Colonic mucosa (tissue), 4 donors: ENCODE results near the gene ATP2B3. TPM values are rescaled to one million over a fixed set of nuclear protein-coding genes. Genes with fewer than 3 reads are reported as not detected.

Experiments used
- DNase-seq: peaks from one replicate; pipeline ENCODE4 v3.0.0-alpha.2; 2020
- H3K27ac ChIP-seq: fragments of 200-600 bp; one replicate; pipeline ENCODE4 v1.8.0; 2021
- H3K27me3 ChIP-seq: fragments of 200-600 bp; one replicate; pipeline ENCODE4 v1.8.0; 2021
- H3K36me3 ChIP-seq: fragments of 200-600 bp; one replicate; pipeline ENCODE4 v1.8.0; 2021
- H3K4me1 ChIP-seq: fragments of 200-600 bp; one replicate; pipeline ENCODE4 v1.8.0; 2021; ENCODE audit warnings: mild to moderate bottlenecking
- H3K4me3 ChIP-seq: fragments of 200-600 bp; one replicate; pipeline ENCODE4 v1.8.0; 2021
- H3K9ac ChIP-seq, 2 donors: one replicate each; pipeline ENCODE4 v1.7.0; 2013; ENCODE audit warnings: control low read depth in 2 of 2, low read depth in 2 of 2, low read length in 2 of 2
- H3K9me3 ChIP-seq: fragments of 200-600 bp; one replicate; pipeline ENCODE4 v1.8.0; 2021
- CTCF ChIP-seq: fragments of 200-600 bp; IDR thresholded peaks from one replicate; pipeline ENCODE4 v1.8.0; 2022; ENCODE audit warnings: antibody characterized with exemption, mild to moderate bottlenecking
- intact Hi-C: fragments of 100-400 bp; cut with DNase I; formaldehyde crosslinking; loops from one replicate; pipeline ENCODE4 v1.14.1; 2022
- total RNA-seq, 2 donors: library from RNA; stranded (reverse); fragmentation: NEBNext Ultra II Directional in 1 of 2; extraction: Animal tissue kit (Norgen Biotek cat#: 25700) in 1 of 2; gene quantifications; one replicate each; pipeline ENCODE4 v1.2.1, GENCODE V29; 2021
- donor health status: healthy.
- donor health status: DM: no; HTN: no; CAD: no.
- donor health status: DM: no; HTN: no; CAD: no.

Gene ATP2B3
- total RNA-seq, 2 donors from 2014 or later, result 0.24 TPM; not detected in 1

DNA sequence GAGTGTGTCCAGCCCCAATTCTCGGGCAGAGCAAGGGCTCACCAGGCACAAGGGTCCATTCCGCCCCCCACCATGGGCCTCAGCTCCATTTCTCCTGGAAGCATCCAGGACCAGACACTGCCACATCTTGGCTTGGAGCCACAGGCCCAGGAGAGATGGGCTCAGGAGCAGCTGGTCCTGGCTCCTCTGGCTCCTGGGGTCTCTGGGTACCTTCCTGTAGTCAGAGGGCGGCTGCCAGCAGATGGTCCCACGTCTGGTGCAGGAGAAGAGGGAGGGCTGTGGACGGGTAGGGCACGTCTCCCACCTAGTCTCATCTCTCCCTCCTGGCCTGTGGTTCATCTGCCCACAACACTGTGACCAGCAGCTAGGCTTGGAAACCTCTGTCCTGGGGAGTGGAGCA, 8.0 kb downstream of the ATP2B3 start:
- H3K9me3 ChIP-seq, result no peaks in the 10 kb centered on the region
- no peaks in the 10 kb centered on the region for H3K36me3 ChIP-seq
- no peak overlapping the region for H3K27ac ChIP-seq
- no peak overlapping the region for H3K4me3 ChIP-seq
- H3K27me3 ChIP-seq, result no peaks in the 10 kb centered on the region
- no peak overlapping the region for H3K9ac ChIP-seq
- no peaks in the 10 kb centered on the region for H3K4me1 ChIP-seq
- intact Hi-C loops, result no loop called here
- no peak for DNase-seq
- TF ChIP-seq CTCF, result no peak

DNA sequence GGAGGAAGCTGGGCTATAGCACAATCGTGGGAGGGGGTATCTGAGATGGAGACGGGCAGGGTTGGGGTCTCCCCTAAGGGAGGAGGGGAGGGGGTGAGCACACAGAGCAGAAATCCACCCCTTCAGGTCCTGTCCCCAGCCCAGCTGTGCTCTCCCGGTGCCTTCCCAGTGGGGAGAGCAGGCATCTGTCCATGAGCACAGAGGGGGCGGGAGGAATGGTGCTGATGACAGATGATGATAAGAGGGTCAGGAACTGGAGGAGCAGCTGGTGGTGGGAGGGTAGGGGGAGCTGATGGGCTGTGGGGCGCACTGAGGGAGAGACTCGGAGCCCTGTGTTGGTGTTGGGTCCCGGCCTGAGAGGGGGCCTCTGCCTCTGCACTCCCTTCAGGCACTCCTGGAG, 8.6 kb downstream of the ATP2B3 start:
- no peaks in the 10 kb centered on the region for H3K9me3 ChIP-seq
- no peaks in the 10 kb centered on the region for H3K36me3 ChIP-seq
- H3K27ac ChIP-seq, result no peak overlapping the region
- no peak overlapping the region for H3K9ac ChIP-seq
- no peak for TF ChIP-seq CTCF
- H3K27me3 ChIP-seq, result no peaks in the 10 kb centered on the region
- no peak for DNase-seq
- intact Hi-C loops, result no loop called here
- no peaks in the 10 kb centered on the region for H3K4me1 ChIP-seq
- H3K4me3 ChIP-seq, result no peak overlapping the region

- no peaks in the 10 kb centered on the region for H3K36me3 ChIP-seq
- no peak for DNase-seq
- no peaks in the 10 kb centered on the region for H3K4me1 ChIP-seq
- intact Hi-C loops, result no loop called here
- no peak overlapping the region for H3K4me3 ChIP-seq
- H3K9me3 ChIP-seq, result no peaks in the 10 kb centered on the region
- no peaks in the 10 kb centered on the region for H3K27me3 ChIP-seq
- no peak overlapping the region for H3K9ac ChIP-seq
- H3K27ac ChIP-seq, result no peak overlapping the region
- no peak for TF ChIP-seq CTCF
Observed at GRCh38 chrX:153526801-153527200, 9.4 kb downstream of the ATP2B3 start.

DNA sequence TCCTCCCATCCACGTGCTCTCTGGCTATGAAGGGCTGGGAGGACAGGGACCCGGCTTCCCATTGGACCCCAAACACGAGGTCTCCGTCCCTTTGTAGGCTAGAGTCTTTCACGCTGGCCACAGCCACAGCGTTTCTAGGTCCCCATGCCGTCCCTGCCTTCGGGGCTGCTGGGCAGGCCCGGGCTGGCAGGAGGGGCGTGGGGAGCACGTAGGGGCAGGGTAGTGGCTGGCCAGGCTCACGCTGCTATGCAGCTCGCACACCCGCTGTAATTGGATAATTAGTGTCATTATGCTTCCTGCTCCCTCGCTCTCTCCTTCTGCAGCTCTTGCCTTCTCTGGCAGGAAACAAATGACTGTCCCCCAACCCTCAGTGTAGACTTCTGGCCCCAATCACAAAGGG, 9.8 kb downstream of the ATP2B3 start:
- no peaks in the 10 kb centered on the region for H3K9me3 ChIP-seq
- H3K27ac ChIP-seq, result no peak overlapping the region
- no peak overlapping the region for H3K4me3 ChIP-seq
- intact Hi-C loops, result no loop called here
- no peak for DNase-seq
- no peaks in the 10 kb centered on the region for H3K36me3 ChIP-seq
- H3K4me1 ChIP-seq, result no peaks in the 10 kb centered on the region
- H3K9ac ChIP-seq, result no peak overlapping the region
- H3K27me3 ChIP-seq, result no peaks in the 10 kb centered on the region
- no peak for TF ChIP-seq CTCF

DNA sequence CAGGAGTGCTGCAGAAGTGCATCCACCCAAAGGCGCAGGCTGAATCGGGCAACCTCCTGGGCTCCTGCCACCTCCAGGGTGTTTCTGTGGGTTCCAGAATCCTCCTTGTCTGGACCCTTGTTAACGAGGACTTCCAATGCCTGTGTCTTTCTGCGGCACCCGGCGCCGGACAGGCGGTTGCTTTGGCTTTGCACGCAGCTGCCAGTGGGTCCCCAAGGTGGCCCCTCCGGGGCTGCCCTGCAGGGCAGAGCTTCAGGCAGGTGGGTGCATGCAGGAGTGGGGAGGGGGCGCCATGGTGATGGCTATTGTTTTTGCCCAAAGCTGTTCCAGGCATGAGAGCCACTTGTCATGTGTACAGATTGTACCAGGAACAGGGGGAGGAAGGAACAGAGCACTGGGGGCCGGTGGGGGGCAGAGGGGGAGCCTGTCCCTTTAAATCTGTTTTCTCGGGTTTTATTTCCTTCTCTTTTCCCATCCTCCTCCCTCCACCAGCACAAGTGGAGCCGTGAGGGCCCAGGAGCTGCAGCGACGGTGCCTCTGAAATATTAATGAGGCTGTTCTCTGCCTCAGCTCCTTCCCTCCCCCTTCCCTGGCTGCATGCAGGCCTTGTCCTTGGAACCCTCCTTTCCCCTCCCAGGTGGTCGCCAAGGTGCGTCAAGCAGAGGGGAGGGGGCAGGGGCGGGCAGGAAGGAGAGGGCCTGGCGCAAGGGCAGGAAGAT, 13.1 kb downstream of the ATP2B3 start:
- no peak overlapping the region for H3K27ac ChIP-seq
- no peaks in the 10 kb centered on the region for H3K4me1 ChIP-seq
- no peaks in the 10 kb centered on the region for H3K9me3 ChIP-seq
- no peak for TF ChIP-seq CTCF
- H3K27me3 ChIP-seq, result no peaks in the 10 kb centered on the region
- H3K9ac ChIP-seq, result no peak overlapping the region
- no peak overlapping the region for H3K4me3 ChIP-seq
- H3K36me3 ChIP-seq, result no peaks in the 10 kb centered on the region
- DNase-seq, result no peak
- intact Hi-C loops, result no loop called here
